HCT116 (cell line): ENCODE results near the gene MSMP.

Source experiments
- CBX3 ChIP-seq: IDR thresholded peaks from 2 replicates; pipeline ENCODE4 v1.6.1; 2012; ENCODE audit warnings: low read depth
- CEBPB ChIP-seq: IDR thresholded peaks from 2 replicates; pipeline ENCODE4 v1.6.1; 2012; ENCODE audit warnings: low read depth
- CTCF ChIP-seq, 3 experiments: fragments of 200-600 bp in 1 of 3; sonication (generic) in 1 of 3; IDR thresholded peaks in 2 of 3; conservative IDR thresholded peaks in 1 of 3; 2 replicates each; pipeline ENCODE4 v1.5.1; 2012 to 2017; ENCODE audit warnings: low read depth in 2 of 3, low read length in 2 of 3, antibody characterized with exemption in 1 of 3, borderline replicate concordance in 1 of 3, control low read depth in 1 of 3, mild to moderate bottlenecking in 1 of 3, mixed read lengths in 1 of 3, mixed run types in 1 of 3, moderate library complexity in 1 of 3; ENCODE audit not compliant: insufficient read depth in 1 of 3
- EGR1 ChIP-seq: IDR thresholded peaks from 2 replicates; pipeline ENCODE4 v1.6.1; 2012; ENCODE audit warnings: low read depth
- EZH2 ChIP-seq: fragments of 200-600 bp; sonication (generic); IDR thresholded peaks from 2 replicates; pipeline ENCODE4 v1.6.1; 2017; ENCODE audit warnings: antibody characterized with exemption, mixed run types
- POLR2A ChIP-seq: IDR thresholded peaks from 2 replicates; pipeline ENCODE4 v1.7.0; 2011; ENCODE audit warnings: borderline replicate concordance; ENCODE audit not compliant: insufficient read depth, insufficient read length; ENCODE audit errors: extremely low read depth
- POLR2AphosphoS5 ChIP-seq: IDR thresholded peaks from 2 replicates; pipeline ENCODE4 v1.6.1; 2011; ENCODE audit warnings: mild to moderate bottlenecking, low read depth, low read length, moderate library complexity
- RAD21 ChIP-seq: IDR thresholded peaks from 2 replicates; pipeline ENCODE4 v1.6.1; 2012; ENCODE audit warnings: low read depth, mild to moderate bottlenecking
- REST ChIP-seq: IDR thresholded peaks from 2 replicates; pipeline ENCODE4 v1.6.1; 2012; ENCODE audit warnings: low read depth
- SP1 ChIP-seq: IDR thresholded peaks from 2 replicates; pipeline ENCODE4 v1.6.1; 2012; ENCODE audit warnings: low read depth
- YY1 ChIP-seq: IDR thresholded peaks from 2 replicates; pipeline ENCODE4 v1.6.1; 2011; ENCODE audit warnings: low read length, low read depth, moderate library complexity, mild to moderate bottlenecking; ENCODE audit not compliant: insufficient replicate concordance; ENCODE audit errors: extremely low read depth

- TF ChIP-seq SP1 (no peak), CTCF (IDR thresholded peaks at IDR 0.05 in 2 of 3, conservative IDR thresholded peaks at IDR 0.05 in 1 of 3; ENCODE audit: borderline replicate concordance in 1 of 3, insufficient read depth in 1 of 3, low read depth in 2 of 3, low read length in 2 of 3) (no peak), POLR2A (no peak), EGR1 (no peak), YY1 (no peak), POLR2AphosphoS5 (no peak), REST (no peak), EZH2 (no peak), CEBPB (no peak), CBX3 (no peak), RAD21 (no peak)
Observed at GRCh38 chr9:35771534-35771933, 17.5 kb upstream of the MSMP start.
